GM23248 (cell line): ENCODE data around the gene TIPARP.

Source experiments
- EZH2 ChIP-seq: fragments of 200-600 bp; sonication (generic); IDR thresholded peaks from 2 replicates; pipeline ENCODE4 v1.6.1; 2018; ENCODE audit warnings: antibody characterized with exemption, mild to moderate bottlenecking; ENCODE audit not compliant: insufficient read depth, poor library complexity, severe bottlenecking
- EZH2phosphoT487 ChIP-seq: fragments of 200-600 bp; sonication (generic); IDR thresholded peaks from 2 replicates; pipeline ENCODE4 v1.6.1; 2018; ENCODE audit warnings: antibody characterized with exemption, moderate library complexity, mild to moderate bottlenecking, low read depth; ENCODE audit not compliant: insufficient read depth

- no peak for TF ChIP-seq EZH2
- TF ChIP-seq EZH2phosphoT487: no peak
Measured at GRCh38 chr3:156731813-156732212, 57.4 kb downstream of the TIPARP start.
